HL-60 (cell line): ENCODE results near the gene FTO.

Source experiments
- CTCF ChIP-seq: IDR thresholded peaks from one replicate; pipeline ENCODE4 v1.5.1; 2011; ENCODE audit warnings: low read length, control low read depth, inconsistent platforms; ENCODE audit not compliant: insufficient read depth
- POLR2AphosphoS5 ChIP-seq: IDR thresholded peaks from 2 replicates; pipeline ENCODE4 v1.6.1; 2012; ENCODE audit warnings: low read depth

GRCh38 chr16:53816211-53816836 lies 112.4 kb downstream of the FTO start:
- no peak for TF ChIP-seq CTCF
- TF ChIP-seq POLR2AphosphoS5, result no peak
